Endodermal cell (in vitro differentiated cells): ENCODE measurements around the gene DUOX1. TPM values are rescaled to one million over a fixed set of nuclear protein-coding genes. Genes with fewer than 3 reads are reported as not detected.

Experiments
- DNase-seq: peaks from one replicate; pipeline ENCODE4 v3.0.0-alpha.2; 2017
- H3K27ac ChIP-seq: 2 replicates; pipeline ENCODE4 v1.5.1; 2013; ENCODE audit warnings: mild to moderate bottlenecking, low read depth, low read length, moderate library complexity
- H3K27me3 ChIP-seq: 2 replicates; pipeline ENCODE4 v1.6.1; 2013; ENCODE audit warnings: mild to moderate bottlenecking, low read length, moderate library complexity; ENCODE audit not compliant: insufficient read depth, control insufficient read depth, poor library complexity, severe bottlenecking
- H3K36me3 ChIP-seq: 2 replicates; pipeline ENCODE4 v1.7.0; 2013; ENCODE audit warnings: mild to moderate bottlenecking, low read length, moderate library complexity; ENCODE audit not compliant: control insufficient read depth, insufficient read depth
- H3K4me1 ChIP-seq: one replicate; pipeline ENCODE4 v1.7.0; 2013; ENCODE audit warnings: low read length; ENCODE audit not compliant: control insufficient read depth, insufficient read depth
- H3K4me3 ChIP-seq: 2 replicates; pipeline ENCODE4 v1.5.1; 2013; ENCODE audit warnings: mild to moderate bottlenecking, low read length, moderate library complexity
- H3K9ac ChIP-seq: 2 replicates; pipeline ENCODE4 v1.6.1; 2013; ENCODE audit warnings: mild to moderate bottlenecking, low read length, moderate library complexity; ENCODE audit not compliant: poor library complexity, severe bottlenecking; ENCODE audit errors: extremely low read depth
- H3K9me3 ChIP-seq: 2 replicates; pipeline ENCODE4 v1.6.1; 2013; ENCODE audit warnings: mild to moderate bottlenecking, low read length, moderate library complexity; ENCODE audit not compliant: control insufficient read depth
- H3K27ac Mint-ChIP-seq: 2 replicates; pipeline ENCODE4 v1.8.0; 2020; ENCODE audit warnings: mixed read lengths
- H3K27me3 Mint-ChIP-seq: 2 replicates; pipeline ENCODE4 v1.8.0; 2021; ENCODE audit warnings: mild to moderate bottlenecking, mixed read lengths; ENCODE audit not compliant: insufficient read depth
- H3K36me3 Mint-ChIP-seq: 2 replicates; pipeline ENCODE4 v1.8.0; 2020; ENCODE audit warnings: low read depth, mixed read lengths
- H3K4me1 Mint-ChIP-seq: 2 replicates; pipeline ENCODE4 v1.8.0; 2020; ENCODE audit warnings: mixed read lengths
- H3K4me3 Mint-ChIP-seq: 2 replicates; pipeline ENCODE4 v1.8.0; 2020; ENCODE audit warnings: mild to moderate bottlenecking, moderate library complexity, mixed read lengths
- H3K9me3 Mint-ChIP-seq: 2 replicates; pipeline ENCODE4 v1.8.0; 2020; ENCODE audit warnings: mild to moderate bottlenecking, mixed read lengths
- WGBS, 2 experiments: methylation state at CpG; one replicate each; pipeline versions ENCODE4 v1.1.5 to v1.1.7; 2013; ENCODE audit warnings: missing lambda C conversion rate in 2 of 2, mixed read lengths in 1 of 2; ENCODE audit not compliant: insufficient coverage in 1 of 2, insufficient read length in 1 of 2; 5-methylcytosine and 5-hydroxymethylcytosine counted together
- total RNA-seq, 2 donors: library from RNA; stranded (reverse); fragmentation: NEBNext Ultra II Directional in 1 of 2; extraction: Animal tissue kit (Norgen Biotek cat#: 25700) in 1 of 2; gene quantifications; 2 replicates in 1 of 2; 3 replicates in 1 of 2; pipeline ENCODE4 v1.2.1, GENCODE V29; 2021
- TF ChIP-seq, protein P1 (sequence below): fragments of 200-600 bp; sonication (generic); conservative IDR thresholded peaks from 2 replicates; pipeline ENCODE4 v1.5.0; 2021; ENCODE audit warnings: antibody characterized with exemption, mild to moderate bottlenecking

Gene DUOX1
- total RNA-seq, 2 donors from 2014 or later: 1.2 to 1.9 TPM

DNA sequence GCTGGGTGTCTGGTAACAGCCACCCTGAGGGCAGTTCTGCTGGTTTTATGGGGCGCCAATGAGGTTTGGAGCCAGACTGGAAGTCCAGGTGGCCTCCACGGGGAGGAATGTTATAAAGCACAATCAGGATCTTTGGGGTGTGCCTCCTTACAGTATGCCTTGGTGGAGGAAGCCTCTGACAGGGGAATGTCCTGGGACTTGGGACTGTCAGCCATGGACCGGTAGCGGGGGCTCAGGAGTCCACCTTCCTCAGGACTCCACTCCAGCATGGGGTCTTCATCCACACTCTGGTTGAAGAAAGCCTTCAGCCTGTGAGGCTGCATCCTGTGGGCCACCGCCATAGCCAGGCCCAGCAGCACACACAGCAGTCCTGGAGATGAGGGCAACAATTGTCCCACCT, 10.8 kb upstream of the DUOX1 start:
- WGBS, 2 experiments: 86 to 95% methylated on average over 4 to 5 of the region's 5 CpGs
- no peak overlapping the region for H3K4me3 Mint-ChIP-seq

DNA sequence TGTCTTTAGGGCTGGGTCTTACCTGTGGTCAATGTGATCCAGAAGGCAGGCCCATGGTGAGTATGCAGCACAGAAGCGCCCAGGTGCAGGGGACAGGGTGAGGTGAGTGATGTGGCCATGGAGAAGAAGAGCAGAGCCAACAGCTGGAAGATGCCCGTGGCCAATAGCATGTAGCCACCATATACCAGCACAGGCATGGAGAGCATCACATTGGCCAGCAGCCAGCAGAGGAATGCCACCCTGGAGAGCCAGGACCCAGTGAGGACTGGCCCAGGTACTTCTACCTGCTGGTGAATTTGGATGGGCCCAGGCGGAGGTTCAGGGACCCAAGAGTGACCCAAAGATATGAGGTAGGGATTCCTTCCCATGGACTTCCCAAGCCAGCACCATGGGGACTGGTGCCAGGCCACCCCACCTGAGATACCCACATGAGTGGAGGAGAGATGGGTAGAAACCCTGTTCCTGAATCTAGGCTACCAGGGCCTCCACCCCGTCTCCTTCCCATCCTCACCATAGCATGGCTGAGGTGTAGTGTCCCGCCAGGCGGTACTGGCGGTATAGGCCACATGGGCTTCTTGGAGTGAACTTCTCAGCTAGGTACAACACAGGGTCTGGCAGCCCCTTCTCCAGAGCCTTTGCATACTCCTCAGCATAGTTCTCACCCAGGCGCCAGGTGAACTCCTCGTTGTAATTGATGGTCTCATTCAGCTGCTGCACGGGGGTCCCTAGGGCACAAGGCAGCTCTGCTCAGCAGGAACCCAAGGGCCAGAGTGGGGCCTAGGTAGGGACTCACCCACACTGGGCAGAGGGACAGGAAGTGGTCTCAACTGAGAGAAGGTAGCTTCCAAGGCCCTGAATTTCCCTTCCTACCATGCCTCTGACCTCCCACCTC, 9.5 kb upstream of the DUOX1 start:
- Histone ChIP-seq H3K27ac (no peak overlapping the region), H3K4me1 (no peaks in the 10 kb centered on the region), H3K27me3 (peaks cover 85% of the 10 kb centered on the region), H3K4me3 (no peak overlapping the region), H3K36me3 (no peaks in the 10 kb centered on the region), H3K9ac (no peak overlapping the region), H3K9me3 (no peaks in the 10 kb centered on the region)
- Mint-ChIP-seq H3K27me3 (peaks cover 87% of the 10 kb centered on the region), H3K36me3 (no peaks in the 10 kb centered on the region), H3K9me3 (peaks cover 7% of the 10 kb centered on the region), H3K27ac (no peak overlapping the region), H3K4me1 (no peaks in the 10 kb centered on the region), H3K4me3 (no peak overlapping the region)
- no peak for DNase-seq
- 90 to 98% methylated on average over 7 to 10 of the region's 10 CpGs for WGBS, 2 experiments
- TF ChIP-seq, protein P1, sequence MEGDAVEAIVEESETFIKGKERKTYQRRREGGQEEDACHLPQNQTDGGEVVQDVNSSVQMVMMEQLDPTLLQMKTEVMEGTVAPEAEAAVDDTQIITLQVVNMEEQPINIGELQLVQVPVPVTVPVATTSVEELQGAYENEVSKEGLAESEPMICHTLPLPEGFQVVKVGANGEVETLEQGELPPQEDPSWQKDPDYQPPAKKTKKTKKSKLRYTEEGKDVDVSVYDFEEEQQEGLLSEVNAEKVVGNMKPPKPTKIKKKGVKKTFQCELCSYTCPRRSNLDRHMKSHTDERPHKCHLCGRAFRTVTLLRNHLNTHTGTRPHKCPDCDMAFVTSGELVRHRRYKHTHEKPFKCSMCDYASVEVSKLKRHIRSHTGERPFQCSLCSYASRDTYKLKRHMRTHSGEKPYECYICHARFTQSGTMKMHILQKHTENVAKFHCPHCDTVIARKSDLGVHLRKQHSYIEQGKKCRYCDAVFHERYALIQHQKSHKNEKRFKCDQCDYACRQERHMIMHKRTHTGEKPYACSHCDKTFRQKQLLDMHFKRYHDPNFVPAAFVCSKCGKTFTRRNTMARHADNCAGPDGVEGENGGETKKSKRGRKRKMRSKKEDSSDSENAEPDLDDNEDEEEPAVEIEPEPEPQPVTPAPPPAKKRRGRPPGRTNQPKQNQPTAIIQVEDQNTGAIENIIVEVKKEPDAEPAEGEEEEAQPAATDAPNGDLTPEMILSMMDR: no peak

More for the DNA sequence above, 10.8 kb upstream of the DUOX1 start:
- Histone ChIP-seq H3K9me3 (no peaks in the 10 kb centered on the region), H3K36me3 (no peaks in the 10 kb centered on the region), H3K4me3 (no peak overlapping the region), H3K27ac (no peak overlapping the region), H3K27me3 (peaks cover 85% of the 10 kb centered on the region), H3K9ac (no peak overlapping the region), H3K4me1 (no peaks in the 10 kb centered on the region)
- DNase-seq: no peak
- no peak overlapping the region for H3K27ac Mint-ChIP-seq
- H3K4me1 Mint-ChIP-seq: peaks cover 3% of the 10 kb centered on the region
- H3K36me3 Mint-ChIP-seq: no peaks in the 10 kb centered on the region
- H3K9me3 Mint-ChIP-seq: peaks cover 7% of the 10 kb centered on the region
- TF ChIP-seq, protein P1: no peak
- H3K27me3 Mint-ChIP-seq: peaks cover 89% of the 10 kb centered on the region

GRCh38 chr15:45121020-45121419, 8.8 kb upstream of the DUOX1 start:
- Histone ChIP-seq H3K4me1 (no peaks in the 10 kb centered on the region), H3K9me3 (no peaks in the 10 kb centered on the region), H3K9ac (no peak overlapping the region), H3K36me3 (no peaks in the 10 kb centered on the region), H3K27me3 (peaks cover 85% of the 10 kb centered on the region), H3K27ac (no peak overlapping the region), H3K4me3 (no peak overlapping the region)
- 94% methylated on average over 3 of the region's 3 CpGs for WGBS, 2 experiments
- Mint-ChIP-seq H3K27ac (no peak overlapping the region), H3K4me1 (no peaks in the 10 kb centered on the region), H3K36me3 (no peaks in the 10 kb centered on the region), H3K27me3 (peaks cover 87% of the 10 kb centered on the region), H3K4me3 (no peak overlapping the region), H3K9me3 (peaks cover 7% of the 10 kb centered on the region)
- no peak for DNase-seq
- TF ChIP-seq, protein P1: no peak
